H1 (cell line): ENCODE measurements around the gene ACMSD. TPM values are rescaled to one million over a fixed set of nuclear protein-coding genes. Genes with fewer than 3 reads are reported as not detected.

Experiments used
- CEBPB ChIP-seq: IDR thresholded peaks from 2 replicates; pipeline ENCODE4 v1.6.1; 2012; ENCODE audit warnings: low read depth, low read length
- TAF7 ChIP-seq: optimal IDR thresholded peaks from 2 replicates; pipeline ENCODE3; 2011; ENCODE audit warnings: low read depth, mild to moderate bottlenecking, inconsistent platforms, low read length, moderate library complexity, borderline replicate concordance
- ZNF274 ChIP-seq: IDR thresholded peaks from 2 replicates; pipeline ENCODE4 v1.7.0; 2012; ENCODE audit warnings: low read length, borderline replicate concordance; ENCODE audit errors: extremely low read depth
- polyA plus RNA-seq, 7 experiments: library from polyadenylated mRNA; depleted of rRNA in 3 of 7; stranded (reverse) in 5 of 7; unstranded in 2 of 7; fragments of >200 nt in 5 of 7; fragments of 200-250 nt in 2 of 7; gene quantifications; 1 replicate in 5 of 7; 2 replicates in 1 of 7; 4 replicates in 1 of 7; pipeline versions ENCODE4 v1.2.1 to v1.2.3, GENCODE V29; 2011 to 2013; ENCODE audit warnings: missing spikeins in 2 of 7, mixed read lengths in 2 of 7
- total RNA-seq: library from RNA; stranded (reverse); fragmentation: NEBNext Ultra II Directional; extraction: Animal tissue kit (Norgen Biotek cat#: 25700); gene quantifications from 2 replicates; pipeline ENCODE4 v1.2.1, GENCODE V29; 2021

ACMSD gene
- total and polyA plus RNA-seq, 2 of the 8 experiments (the other 6 are each of a cell fraction or from before 2014, with no cell fraction given), result not detected

GRCh38 chr2:134815741-134816140 is 22.7 kb upstream of the ACMSD start (continued):
- TF ChIP-seq TAF7 (no peak), ZNF274 (no peak), CEBPB (no peak)
